HepG2 (cell line): ENCODE data around the gene SPINK4.

Experiments
- KLF16 ChIP-seq, 2 experiments: sonication (generic) in 1 of 2; formaldehyde crosslinking in 1 of 2; IDR thresholded peaks; 2 replicates each; pipeline versions ENCODE4 v1.6.1 to v1.8.0; 2016 to 2023; ENCODE audit warnings: missing genetic modification reagents in 2 of 2, missing compliant biosample characterization in 1 of 2
- MATR3 ChIP-seq: sonication (generic); formaldehyde crosslinking; IDR thresholded peaks from 2 replicates; pipeline ENCODE4 v1.4.0; 2020; ENCODE audit warnings: missing genetic modification reagents
- NFE2 ChIP-seq: sonication (generic); formaldehyde crosslinking; IDR thresholded peaks from 2 replicates; pipeline ENCODE4 v1.4.0; 2020; ENCODE audit warnings: missing genetic modification reagents
- SP1 ChIP-seq, 2 experiments: fragments of 450-650 bp in 1 of 2; sonication (generic) in 1 of 2; formaldehyde crosslinking in 1 of 2; IDR thresholded peaks; 2 replicates each; pipeline versions ENCODE4 v1.4.0 to v1.6.1; 2016 to 2020; ENCODE audit warnings: missing genetic modification reagents in 1 of 2
- TCF12 ChIP-seq, 2 experiments: fragments of 450-650 bp in 1 of 2; sonication (generic) in 1 of 2; formaldehyde crosslinking in 1 of 2; IDR thresholded peaks; 2 replicates each; pipeline versions ENCODE4 v1.6.1 to v1.8.0; 2017 to 2022; ENCODE audit warnings: antibody characterized with exemption in 1 of 2, mild to moderate bottlenecking in 1 of 2, missing genetic modification reagents in 1 of 2, moderate library complexity in 1 of 2
- ZBTB8A ChIP-seq: sonication (generic); formaldehyde crosslinking; IDR thresholded peaks from 2 replicates; pipeline ENCODE4 v1.4.0; 2020; ENCODE audit warnings: mild to moderate bottlenecking, low read depth, missing genetic modification reagents, borderline replicate concordance
- ZHX1 ChIP-seq: sonication (generic); formaldehyde crosslinking; IDR thresholded peaks from 2 replicates; pipeline ENCODE4 v1.8.1; 2022; ENCODE audit warnings: low read depth, mild to moderate bottlenecking, missing genetic modification reagents
- TF ChIP-seq, protein P1 (sequence below): sonication (generic); formaldehyde crosslinking; IDR thresholded peaks from 2 replicates; pipeline ENCODE4 v1.5.0; 2020; ENCODE audit warnings: mild to moderate bottlenecking, missing genetic modification reagents, moderate library complexity
- TF ChIP-seq, protein P2 (sequence below), 2 experiments: sonication (generic) in 1 of 2; formaldehyde crosslinking in 1 of 2; IDR thresholded peaks; 2 replicates each; pipeline versions ENCODE4 v1.4.0 to v1.6.1; 2018 to 2020; ENCODE audit warnings: missing genetic modification reagents in 2 of 2, borderline replicate concordance in 1 of 2, low read depth in 1 of 2, mild to moderate bottlenecking in 1 of 2, missing biosample characterization in 1 of 2
- TF ChIP-seq, protein P3 (sequence below): sonication (generic); formaldehyde crosslinking; IDR thresholded peaks from 2 replicates; pipeline ENCODE4 v1.4.0; 2020; ENCODE audit warnings: missing genetic modification reagents

DNA sequence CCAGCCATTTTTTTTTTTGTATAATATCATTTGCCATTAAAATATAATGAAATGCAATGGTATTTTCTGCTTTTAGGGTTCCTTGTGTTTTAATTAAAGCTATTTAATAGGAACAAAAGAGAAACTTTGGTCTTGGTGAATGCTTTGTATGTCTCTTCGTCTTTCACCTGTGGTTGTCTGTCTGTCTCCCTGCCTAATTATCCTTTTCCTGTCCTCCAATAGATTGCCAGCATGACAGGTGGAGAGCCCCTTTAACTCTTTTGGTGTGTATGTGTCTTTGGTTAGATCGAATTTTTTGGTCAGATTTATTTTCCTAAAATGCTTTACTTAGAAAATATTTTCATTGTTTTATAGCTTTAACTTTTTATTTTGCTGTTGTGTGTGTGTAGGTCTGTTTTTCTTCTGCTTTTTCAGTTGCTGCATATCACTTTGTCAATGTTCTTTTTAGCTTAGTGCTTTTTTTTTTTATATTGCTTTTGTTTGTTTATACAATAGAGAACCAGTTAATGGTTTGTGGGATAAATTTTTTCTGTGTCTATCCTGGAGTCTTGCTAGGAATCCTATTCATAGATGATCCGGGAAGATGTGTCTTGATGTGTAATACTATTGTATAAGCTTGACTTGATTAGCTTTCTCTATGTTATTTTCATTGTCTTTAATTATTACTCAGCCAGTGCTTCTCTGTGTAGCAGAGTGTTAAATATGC lies 33.5 kb downstream of the SPINK4 start:
- TF ChIP-seq NFE2 (no peak), SP1 (IDR thresholded peaks at IDR 0.05) (no peak), SP1 (CRISPR knock-in tag; IDR thresholded peaks at IDR 0.05) (no peak), ZBTB8A (CRISPR knock-in tag) (no peak), KLF16 (CRISPR knock-in tag; IDR thresholded peaks at IDR 0.05) (no peak), ZHX1 (CRISPR knock-in tag) (no peak), TCF12 (IDR thresholded peaks at IDR 0.05) (no peak), TCF12 (CRISPR knock-in tag; IDR thresholded peaks at IDR 0.05) (no peak), MATR3 (CRISPR knock-in tag) (no peak)
- TF ChIP-seq, protein P1, sequence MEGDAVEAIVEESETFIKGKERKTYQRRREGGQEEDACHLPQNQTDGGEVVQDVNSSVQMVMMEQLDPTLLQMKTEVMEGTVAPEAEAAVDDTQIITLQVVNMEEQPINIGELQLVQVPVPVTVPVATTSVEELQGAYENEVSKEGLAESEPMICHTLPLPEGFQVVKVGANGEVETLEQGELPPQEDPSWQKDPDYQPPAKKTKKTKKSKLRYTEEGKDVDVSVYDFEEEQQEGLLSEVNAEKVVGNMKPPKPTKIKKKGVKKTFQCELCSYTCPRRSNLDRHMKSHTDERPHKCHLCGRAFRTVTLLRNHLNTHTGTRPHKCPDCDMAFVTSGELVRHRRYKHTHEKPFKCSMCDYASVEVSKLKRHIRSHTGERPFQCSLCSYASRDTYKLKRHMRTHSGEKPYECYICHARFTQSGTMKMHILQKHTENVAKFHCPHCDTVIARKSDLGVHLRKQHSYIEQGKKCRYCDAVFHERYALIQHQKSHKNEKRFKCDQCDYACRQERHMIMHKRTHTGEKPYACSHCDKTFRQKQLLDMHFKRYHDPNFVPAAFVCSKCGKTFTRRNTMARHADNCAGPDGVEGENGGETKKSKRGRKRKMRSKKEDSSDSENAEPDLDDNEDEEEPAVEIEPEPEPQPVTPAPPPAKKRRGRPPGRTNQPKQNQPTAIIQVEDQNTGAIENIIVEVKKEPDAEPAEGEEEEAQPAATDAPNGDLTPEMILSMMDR (CRISPR knock-in tag) = no peak
- TF ChIP-seq, protein P2, sequence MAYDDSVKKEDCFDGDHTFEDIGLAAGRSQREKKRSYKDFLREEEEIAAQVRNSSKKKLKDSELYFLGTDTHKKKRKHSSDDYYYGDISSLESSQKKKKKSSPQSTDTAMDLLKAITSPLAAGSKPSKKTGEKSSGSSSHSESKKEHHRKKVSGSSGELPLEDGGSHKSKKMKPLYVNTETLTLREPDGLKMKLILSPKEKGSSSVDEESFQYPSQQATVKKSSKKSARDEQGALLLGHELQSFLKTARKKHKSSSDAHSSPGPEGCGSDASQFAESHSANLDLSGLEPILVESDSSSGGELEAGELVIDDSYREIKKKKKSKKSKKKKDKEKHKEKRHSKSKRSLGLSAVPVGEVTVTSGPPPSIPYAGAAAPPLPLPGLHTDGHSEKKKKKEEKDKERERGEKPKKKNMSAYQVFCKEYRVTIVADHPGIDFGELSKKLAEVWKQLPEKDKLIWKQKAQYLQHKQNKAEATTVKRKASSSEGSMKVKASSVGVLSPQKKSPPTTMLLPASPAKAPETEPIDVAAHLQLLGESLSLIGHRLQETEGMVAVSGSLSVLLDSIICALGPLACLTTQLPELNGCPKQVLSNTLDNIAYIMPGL (CRISPR knock-in tag; IDR thresholded peaks at IDR 0.05; ENCODE audit: borderline replicate concordance in 1 of 2, low read depth in 1 of 2) = no peak
- TF ChIP-seq, protein P3, sequence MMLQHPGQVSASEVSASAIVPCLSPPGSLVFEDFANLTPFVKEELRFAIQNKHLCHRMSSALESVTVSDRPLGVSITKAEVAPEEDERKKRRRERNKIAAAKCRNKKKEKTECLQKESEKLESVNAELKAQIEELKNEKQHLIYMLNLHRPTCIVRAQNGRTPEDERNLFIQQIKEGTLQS = no peak
